GM12878 (cell line): ENCODE data around the gene ADAP1. TPM values are rescaled to one million over a fixed set of nuclear protein-coding genes. Genes with fewer than 3 reads are reported as not detected.
A peak's percentile ranks its signal among the peaks of the same experiment; 100 is the strongest.

Source experiments
- BMI1 ChIP-seq: fragments of 450-650 bp; IDR thresholded peaks from 2 replicates; pipeline ENCODE4 v1.6.1; 2016; ENCODE audit warnings: mild to moderate bottlenecking, moderate library complexity, borderline replicate concordance
- E4F1 ChIP-seq: fragments of 450-650 bp; IDR thresholded peaks from 2 replicates; pipeline ENCODE4 v1.6.1; 2018; ENCODE audit warnings: borderline replicate concordance, mild to moderate bottlenecking; ENCODE audit not compliant: partially characterized antibody
- EP300 ChIP-seq, 2 experiments: fragments of 150-350 bp in 1 of 2; IDR thresholded peaks; 2 replicates each; pipeline ENCODE4 v1.6.1; 2011 to 2012; ENCODE audit warnings: low read depth in 2 of 2, low read length in 2 of 2, borderline replicate concordance in 1 of 2, improper control_type of control experiment in 1 of 2, inconsistent platforms in 1 of 2; ENCODE audit not compliant: control insufficient read depth in 1 of 2
- FOS ChIP-seq: IDR thresholded peaks from 3 replicates; pipeline ENCODE4 v1.6.1; 2011; ENCODE audit warnings: borderline replicate concordance; ENCODE audit not compliant: insufficient read length; ENCODE audit errors: extremely low read depth
- GATAD2B ChIP-seq: fragments of 450-650 bp; conservative IDR thresholded peaks from 2 replicates; pipeline ENCODE4 v1.6.1; 2017; ENCODE audit warnings: low read depth, mild to moderate bottlenecking, moderate library complexity
- HSF1 ChIP-seq: fragments of 150-350 bp; IDR thresholded peaks from 2 replicates; pipeline ENCODE4 v1.6.1; 2014; ENCODE audit warnings: mild to moderate bottlenecking, low read depth, low read length
- IKZF2 ChIP-seq, 2 experiments: fragments of 450-650 bp; IDR thresholded peaks; 2 replicates each; pipeline ENCODE4 v1.6.1; 2017; ENCODE audit warnings: mild to moderate bottlenecking in 2 of 2, moderate library complexity in 2 of 2
- MEF2A ChIP-seq: IDR thresholded peaks from 2 replicates; pipeline ENCODE4 v1.6.1; 2011; ENCODE audit warnings: low read depth, mild to moderate bottlenecking, low read length, moderate library complexity; ENCODE audit not compliant: insufficient read depth
- MTA2 ChIP-seq: fragments of 450-650 bp; IDR thresholded peaks from 2 replicates; pipeline ENCODE4 v1.6.1; 2016; ENCODE audit warnings: low read depth, mild to moderate bottlenecking, moderate library complexity
- MYB ChIP-seq: fragments of 150-350 bp; IDR thresholded peaks from 2 replicates; pipeline ENCODE4 v1.6.1; 2014; ENCODE audit warnings: mild to moderate bottlenecking, low read depth, low read length, borderline replicate concordance
- NKRF ChIP-seq: fragments of 450-650 bp; conservative IDR thresholded peaks from 2 replicates; pipeline ENCODE4 v1.6.1; 2017; ENCODE audit warnings: mild to moderate bottlenecking, moderate library complexity
- PAX5 ChIP-seq: IDR thresholded peaks from 2 replicates; pipeline ENCODE4 v1.6.1; 2011; ENCODE audit warnings: low read depth, low read length, borderline replicate concordance
- RBBP5 ChIP-seq: fragments of 200-600 bp; sonication (generic); conservative IDR thresholded peaks from 2 replicates; pipeline ENCODE4 v1.6.1; 2016
- SIN3A ChIP-seq: IDR thresholded peaks from 2 replicates; pipeline ENCODE4 v1.6.1; 2012; ENCODE audit warnings: low read depth, low read length, improper control_type of control experiment
- SMAD1 ChIP-seq: fragments of 450-650 bp; IDR thresholded peaks from 2 replicates; pipeline ENCODE4 v1.6.1; 2018; ENCODE audit warnings: mild to moderate bottlenecking, low read depth; ENCODE audit not compliant: partially characterized antibody
- SMARCA5 ChIP-seq: fragments of 450-650 bp; IDR thresholded peaks from 2 replicates; pipeline ENCODE4 v1.6.1; 2017; ENCODE audit warnings: mild to moderate bottlenecking
- SPI1 ChIP-seq: IDR thresholded peaks from 2 replicates; pipeline ENCODE4 v1.6.1; 2011; ENCODE audit warnings: low read depth, mild to moderate bottlenecking, low read length, moderate library complexity, borderline replicate concordance; ENCODE audit not compliant: insufficient read depth
- TARDBP ChIP-seq: IDR thresholded peaks from 2 replicates; pipeline ENCODE4 v1.6.1; 2016; ENCODE audit warnings: borderline replicate concordance
- ZBTB4 ChIP-seq: fragments of 450-650 bp; formaldehyde crosslinking; IDR thresholded peaks from 2 replicates; pipeline ENCODE4 v1.4.0; 2022; ENCODE audit warnings: mild to moderate bottlenecking, moderate library complexity
- ZNF207 ChIP-seq: fragments of 450-650 bp; IDR thresholded peaks from 2 replicates; pipeline ENCODE4 v1.6.1; 2014; ENCODE audit warnings: antibody characterized with exemption, mild to moderate bottlenecking, borderline replicate concordance
- polyA plus RNA-seq, 11 experiments: library from polyadenylated mRNA; depleted of rRNA in 4 of 11; unstranded in 6 of 11; stranded (reverse) in 5 of 11; fragments of >200 nt; fragmentation: Nextera tagmentation in 4 of 11; fragmentation: Illumina TruSeq in 1 of 11; extraction: Ambion mirVana in 4 of 11; extraction: Trizol in 1 of 11; gene quantifications; 1 replicate in 1 of 11; 2 replicates in 10 of 11; pipeline versions ENCODE4 v1.2.1 to v1.2.3, GENCODE V29; 2011 to 2016; ENCODE audit warnings: inconsistent platforms in 2 of 11, missing spikeins in 2 of 11, low read depth in 1 of 11
- total RNA-seq, 4 experiments: library from RNA; depleted of rRNA in 3 of 4; stranded (reverse); fragments of >200 nt in 3 of 4; fragmentation: Illumina TruSeq in 1 of 4; extraction: Trizol in 1 of 4; gene quantifications; 2 replicates each; pipeline versions ENCODE4 v1.2.1 to v1.2.3, GENCODE V29; 2013 to 2021

Gene ADAP1
- total and polyA plus RNA-seq, 10 of the 15 experiments (the other 5 are each of a cell fraction or from before 2014, with no cell fraction given): 0.22 to 44.2 (median 22.0) TPM; not detected in 1

- peak; percentile 67 for TF ChIP-seq NKRF
- peak; percentile 84 for TF ChIP-seq GATAD2B
- TF ChIP-seq HSF1: no peak
- TF ChIP-seq SIN3A: no peak; the same call in 1 of the 2 replicates
- TF ChIP-seq TARDBP: no peak
- TF ChIP-seq MTA2: no peak
- TF ChIP-seq RBBP5: no peak
- no peak for TF ChIP-seq ZBTB4 (CRISPR knock-in tag)
- TF ChIP-seq PAX5: 0 out of 2 replicates have a peak, but pooled peaks have one; percentile 7
- TF ChIP-seq ZNF207: peak; percentile 71; the same call in 1 of the 2 replicates
- peak; percentile 86 for TF ChIP-seq SMARCA5
- no peak for TF ChIP-seq SMAD1
- no peak for TF ChIP-seq SPI1
- TF ChIP-seq FOS: no peak
- no peak for TF ChIP-seq BMI1
- TF ChIP-seq IKZF2 (IDR thresholded peaks at IDR 0.05): peak in 1 of 2 experiments; percentile 52; a peak in 1 of 4 replicates
- no peak for TF ChIP-seq EP300 (IDR thresholded peaks at IDR 0.05; ENCODE audit: borderline replicate concordance in 1 of 2, control insufficient read depth in 1 of 2, low read depth in 2 of 2, low read length in 2 of 2)
- no peak for TF ChIP-seq MYB
- TF ChIP-seq E4F1: peak; percentile 39
- TF ChIP-seq MEF2A: no peak
Measured at GRCh38 chr7:974820-975681, 20.6 kb upstream of the ADAP1 start, which contains the start of gene COX19 (continued).
